ENCODE data around the gene RFXANK. TPM values are rescaled to one million over a fixed set of nuclear protein-coding genes. Genes with fewer than 3 reads are reported as not detected.

The RFXANK gene
- total RNA-seq, 1 experiment from 2014 or later: 73.4 TPM

- Mint-ChIP-seq H3K36me3 (ENCODE audit: insufficient read depth, unreplicated experiment) (peaks cover 23% of the 10 kb centered on the region), H3K27me3 (ENCODE audit: insufficient read depth, unreplicated experiment) (peaks cover 3% of the 10 kb centered on the region), H3K4me3 (ENCODE audit: unreplicated experiment) (no peak overlapping the region), H3K9me3 (ENCODE audit: unreplicated experiment) (no peaks in the 10 kb centered on the region), H3K27ac (ENCODE audit: unreplicated experiment) (no peak overlapping the region), H3K4me1 (ENCODE audit: low read depth, unreplicated experiment) (no peaks in the 10 kb centered on the region)
- no peak for TF ChIP-seq CTCF (IDR thresholded peaks at IDR 0.05; ENCODE audit: insufficient read depth in 1 of 2, low read depth in 1 of 2, low read length in 1 of 2, severe bottlenecking in 1 of 2, unreplicated experiment in 1 of 2)
- intact Hi-C loops (cut with micrococcal nuclease; ENCODE audit: unreplicated experiment): no loop called here
- ChIA-PET POLR2A (no interaction called here), CTCF (no interaction called here)
- no peak overlapping the region for H3K4me3 ChIP-seq (ENCODE audit: low read depth, low read length)
- no peak for DNase-seq
- peaks cover 4% of the 10 kb centered on the region; the same call in 1 of the 2 replicates for H3K4me1 ChIP-seq
- no TSS peak for BruUV-seq (replicated peaks)
- no peaks in the 10 kb centered on the region for H3K27me3 ChIP-seq (replicated peaks; ENCODE audit: control insufficient read depth, insufficient read depth, low read length)
- no peaks in the 10 kb centered on the region for H3K9me3 ChIP-seq
- H3K36me3 ChIP-seq (ENCODE audit: control insufficient read depth, insufficient read depth, low read length): no peaks in the 10 kb centered on the region
Measured at GRCh38 chr19:19205416-19206410, 13.7 kb downstream of the RFXANK start.

GRCh38 chr19:19206938-19207337 lies 14.9 kb downstream of the RFXANK start:
- Mint-ChIP-seq H3K27me3 (ENCODE audit: insufficient read depth, unreplicated experiment) (peaks cover 3% of the 10 kb centered on the region), H3K9me3 (ENCODE audit: unreplicated experiment) (no peaks in the 10 kb centered on the region), H3K36me3 (ENCODE audit: insufficient read depth, unreplicated experiment) (peaks cover 23% of the 10 kb centered on the region), H3K4me1 (ENCODE audit: low read depth, unreplicated experiment) (no peaks in the 10 kb centered on the region), H3K27ac (ENCODE audit: unreplicated experiment) (no peak overlapping the region), H3K4me3 (ENCODE audit: unreplicated experiment) (no peak overlapping the region)
- H3K27me3 ChIP-seq (replicated peaks; ENCODE audit: control insufficient read depth, insufficient read depth, low read length): no peaks in the 10 kb centered on the region
- BruUV-seq (replicated peaks): no TSS peak
- CTCF ChIA-PET: no interaction called here
- peaks cover 4% of the 10 kb centered on the region; the same call in 1 of the 2 replicates for H3K4me1 ChIP-seq
- no peak for DNase-seq
- intact Hi-C loops (cut with micrococcal nuclease; ENCODE audit: unreplicated experiment): no loop called here
- POLR2A ChIA-PET: no interaction called here
- H3K4me3 ChIP-seq (ENCODE audit: low read depth, low read length): no peak overlapping the region
- H3K36me3 ChIP-seq (ENCODE audit: control insufficient read depth, insufficient read depth, low read length): no peaks in the 10 kb centered on the region
- no peak for TF ChIP-seq CTCF (IDR thresholded peaks at IDR 0.05; ENCODE audit: insufficient read depth in 1 of 2, low read depth in 1 of 2, low read length in 1 of 2, severe bottlenecking in 1 of 2, unreplicated experiment in 1 of 2)
- H3K9me3 ChIP-seq: no peaks in the 10 kb centered on the region

- no peaks in the 10 kb centered on the region for H3K4me1 ChIP-seq
- H3K9me3 ChIP-seq: no peaks in the 10 kb centered on the region
- ChIA-PET CTCF (no interaction called here), POLR2A (no interaction called here)
- no peaks in the 10 kb centered on the region for H3K36me3 ChIP-seq (ENCODE audit: control insufficient read depth, insufficient read depth, low read length)
- peaks cover 3% of the 10 kb centered on the region for H3K27me3 Mint-ChIP-seq (ENCODE audit: insufficient read depth, unreplicated experiment)
- no peak for DNase-seq
- H3K27ac Mint-ChIP-seq (ENCODE audit: unreplicated experiment): no peak overlapping the region
- H3K9me3 Mint-ChIP-seq (ENCODE audit: unreplicated experiment): no peaks in the 10 kb centered on the region
- no peaks in the 10 kb centered on the region for H3K4me1 Mint-ChIP-seq (ENCODE audit: low read depth, unreplicated experiment)
- intact Hi-C loops (cut with micrococcal nuclease; ENCODE audit: unreplicated experiment): no loop called here
- H3K36me3 Mint-ChIP-seq (ENCODE audit: insufficient read depth, unreplicated experiment): peaks cover 13% of the 10 kb centered on the region
- no peak overlapping the region for H3K4me3 ChIP-seq (ENCODE audit: low read depth, low read length)
- TF ChIP-seq CTCF (IDR thresholded peaks at IDR 0.05; ENCODE audit: insufficient read depth in 1 of 2, low read depth in 1 of 2, low read length in 1 of 2, severe bottlenecking in 1 of 2, unreplicated experiment in 1 of 2): no peak
- no peaks in the 10 kb centered on the region for H3K27me3 ChIP-seq (replicated peaks; ENCODE audit: control insufficient read depth, insufficient read depth, low read length)
- no TSS peak for BruUV-seq (replicated peaks)
- no peak overlapping the region for H3K4me3 Mint-ChIP-seq (ENCODE audit: unreplicated experiment)
Measured at GRCh38 chr19:19207637-19208572, 15.8 kb downstream of the RFXANK start.
